Measurements from ENCODE around the gene SPTB.

Gene SPTB

DNA sequence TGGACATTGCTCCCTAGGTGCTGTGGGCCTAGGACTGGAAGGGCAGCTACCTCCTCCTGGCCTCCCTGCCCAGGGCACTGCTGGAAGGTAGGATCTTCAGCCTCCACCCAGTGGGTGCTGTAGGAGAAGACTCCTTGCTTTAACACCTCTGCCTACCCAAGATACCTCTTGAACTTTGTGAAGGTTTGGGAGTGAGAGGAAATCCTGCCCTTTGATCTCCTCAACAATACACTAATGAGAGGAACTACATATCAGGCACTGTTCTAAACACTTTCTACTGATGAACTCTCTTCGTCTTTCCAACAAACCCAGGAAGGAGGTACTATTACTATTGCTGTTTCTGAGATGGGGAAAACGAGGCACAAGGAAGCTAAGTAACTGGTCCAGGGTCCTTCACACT lies 108.5 kb downstream of the SPTB start:
- Histone ChIP-seq H2BK15ac (ENCODE audit: low read depth, poor library complexity, severe bottlenecking) (no peak overlapping the region), H2AK5ac (ENCODE audit: low read length, severe bottlenecking) (no peak overlapping the region), H3K4me3 (ENCODE audit: insufficient read depth in 1 of 2, low read depth in 1 of 2, low read length in 2 of 2) (no peak overlapping the region), H4K91ac (ENCODE audit: low read length) (no peak overlapping the region), H2BK5ac (ENCODE audit: low read depth, low read length, poor library complexity, severe bottlenecking) (no peak overlapping the region), H3K27me3 (ENCODE audit: control insufficient read depth in 1 of 2, insufficient read depth in 1 of 2, low read length in 2 of 2) (peaks cover 0 to 65% of the 10 kb centered on the region in 2 experiments), H3K14ac (ENCODE audit: low read length in 2 of 2) (no peak overlapping the region), H3K4ac (ENCODE audit: low read depth in 1 of 2, low read length in 2 of 2) (no peak overlapping the region), H3K4me2 (ENCODE audit: low read length, poor library complexity, severe bottlenecking) (no peak overlapping the region), H3K9me3 (ENCODE audit: control insufficient read depth, low read length) (no peaks in the 10 kb centered on the region), H3K36me3 (ENCODE audit: control insufficient read depth in 1 of 2, insufficient read depth in 2 of 2, low read depth in 1 of 2, low read length in 2 of 2) (peaks cover 0 to 6% of the 10 kb centered on the region in 2 experiments), H3K79me1 (replicated peaks; ENCODE audit: low read length, poor library complexity, severe bottlenecking) (no peaks in the 10 kb centered on the region), H4K8ac (ENCODE audit: low read length) (no peak overlapping the region), H3K9ac (ENCODE audit: low read length) (no peak overlapping the region), H3K23ac (ENCODE audit: low read length in 2 of 2) (no peak overlapping the region), H3K18ac (ENCODE audit: low read depth in 1 of 2, low read length in 2 of 2) (no peak overlapping the region), H3K4me1 (ENCODE audit: control insufficient read depth, insufficient read depth, low read depth, low read length) (no peaks in the 10 kb centered on the region), H3K27ac (ENCODE audit: low read length, poor library complexity, severe bottlenecking) (no peak overlapping the region), H2BK120ac (ENCODE audit: low read depth, low read length) (no peak overlapping the region), H2AFZ (ENCODE audit: low read depth, low read length) (no peak overlapping the region), H2BK12ac (ENCODE audit: low read length in 2 of 2) (no peak overlapping the region)
- DNase-seq: no peak
- 60% methylated on average over 1 of the region's 2 CpGs for WGBS

DNA sequence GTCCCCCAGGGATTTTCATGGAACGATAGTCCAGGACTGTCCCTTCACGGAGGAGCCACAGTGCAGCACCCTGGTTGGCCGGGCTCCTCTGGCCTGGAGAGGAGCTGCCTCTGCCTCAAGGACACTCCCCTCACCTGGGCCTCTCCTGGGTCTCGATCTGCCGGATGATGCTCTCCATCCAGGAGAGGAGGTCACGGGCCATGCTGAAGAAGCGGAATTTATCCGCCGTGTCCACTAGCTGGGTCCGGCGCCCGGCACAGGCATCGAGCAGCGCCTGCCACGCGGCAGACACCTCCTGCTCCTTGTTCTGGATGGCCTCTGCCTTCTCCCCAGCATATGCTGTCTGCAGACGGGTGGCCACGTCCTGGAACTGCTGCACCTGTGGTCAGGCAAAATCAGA lies 109.0 kb downstream of the SPTB start:
- Histone ChIP-seq H2AK5ac (ENCODE audit: low read length, severe bottlenecking) (no peak overlapping the region), H3K79me1 (replicated peaks; ENCODE audit: low read length, poor library complexity, severe bottlenecking) (no peaks in the 10 kb centered on the region), H4K91ac (ENCODE audit: low read length) (no peak overlapping the region), H3K4me2 (ENCODE audit: low read length, poor library complexity, severe bottlenecking) (no peak overlapping the region), H3K36me3 (ENCODE audit: control insufficient read depth in 1 of 2, insufficient read depth in 2 of 2, low read depth in 1 of 2, low read length in 2 of 2) (peaks cover 0 to 6% of the 10 kb centered on the region in 2 experiments), H3K14ac (ENCODE audit: low read length in 2 of 2) (no peak overlapping the region), H3K27ac (ENCODE audit: low read length, poor library complexity, severe bottlenecking) (no peak overlapping the region), H3K27me3 (ENCODE audit: control insufficient read depth in 1 of 2, insufficient read depth in 1 of 2, low read length in 2 of 2) (peaks cover 0 to 62% of the 10 kb centered on the region in 2 experiments), H4K8ac (ENCODE audit: low read length) (no peak overlapping the region), H3K4ac (ENCODE audit: low read depth in 1 of 2, low read length in 2 of 2) (no peak overlapping the region), H2BK15ac (ENCODE audit: low read depth, poor library complexity, severe bottlenecking) (no peak overlapping the region), H2BK120ac (ENCODE audit: low read depth, low read length) (no peak overlapping the region), H3K9me3 (ENCODE audit: control insufficient read depth, low read length) (no peaks in the 10 kb centered on the region), H3K18ac (ENCODE audit: low read depth in 1 of 2, low read length in 2 of 2) (no peak overlapping the region), H3K23ac (ENCODE audit: low read length in 2 of 2) (no peak overlapping the region), H2BK12ac (ENCODE audit: low read length in 2 of 2) (no peak overlapping the region), H3K4me1 (ENCODE audit: control insufficient read depth, insufficient read depth, low read depth, low read length) (peaks cover under 1% of the 10 kb centered on the region), H3K9ac (ENCODE audit: low read length) (no peak overlapping the region), H2AFZ (ENCODE audit: low read depth, low read length) (no peak overlapping the region), H3K4me3 (ENCODE audit: insufficient read depth in 1 of 2, low read depth in 1 of 2, low read length in 2 of 2) (no peak overlapping the region), H2BK5ac (ENCODE audit: low read depth, low read length, poor library complexity, severe bottlenecking) (no peak overlapping the region)
- DNase-seq: no peak
- 91% methylated on average over 18 of the region's 18 CpGs for WGBS

DNA sequence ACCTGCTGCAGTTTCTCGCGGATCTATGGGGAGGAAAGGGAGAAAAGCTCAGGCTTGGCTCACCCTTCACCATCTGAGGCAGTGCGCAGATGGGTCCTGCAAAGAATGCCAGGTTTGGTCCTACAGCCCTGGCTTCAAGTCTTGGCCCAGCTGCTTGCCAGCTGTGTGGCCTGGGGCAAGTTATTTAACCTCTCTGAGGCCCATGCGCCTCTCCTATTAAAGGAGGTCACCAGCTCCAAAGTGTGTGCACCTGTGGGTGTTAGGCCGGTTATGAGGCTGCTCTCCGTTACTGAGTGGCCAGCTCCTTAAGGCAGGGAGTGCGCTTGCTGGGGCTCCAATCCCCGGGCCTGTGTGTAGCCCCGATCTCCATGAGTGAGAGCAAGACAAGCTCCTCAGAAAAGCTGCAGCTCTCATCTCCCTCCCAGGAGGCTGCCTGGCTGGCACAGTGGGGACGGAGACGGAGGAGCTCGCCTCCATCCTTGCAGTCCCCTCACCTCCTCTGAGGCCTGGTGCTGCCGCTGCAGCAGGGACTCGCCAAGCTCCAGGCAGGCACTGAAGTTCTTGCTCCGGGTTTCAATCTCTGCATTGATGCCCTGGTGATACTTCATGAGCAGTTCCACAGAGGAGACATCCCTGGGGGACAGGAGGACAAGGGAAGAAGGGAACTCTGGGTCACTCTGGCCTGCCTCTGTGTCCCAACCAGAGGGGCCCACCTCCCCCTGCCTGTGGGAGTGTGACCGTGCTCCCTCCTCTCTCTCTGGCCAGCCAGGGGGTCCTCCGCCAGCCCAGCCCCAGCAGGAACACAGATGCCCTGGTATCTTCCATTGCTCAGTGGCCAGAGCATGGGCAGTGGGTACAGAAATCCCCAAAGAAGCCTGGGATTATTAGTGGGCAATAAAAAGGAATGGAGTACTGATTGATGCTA lies 110.3 kb downstream of the SPTB start:
- H2BK12ac ChIP-seq (ENCODE audit: low read length in 2 of 2): no peak overlapping the region
- DNase-seq: no peak
- peaks cover 10% of the 10 kb centered on the region for H3K4me1 ChIP-seq (ENCODE audit: control insufficient read depth, insufficient read depth, low read depth, low read length)
- H2BK120ac ChIP-seq (ENCODE audit: low read depth, low read length): no peak overlapping the region
- no peak overlapping the region for H3K4me2 ChIP-seq (ENCODE audit: low read length, poor library complexity, severe bottlenecking)
- H3K36me3 ChIP-seq (ENCODE audit: control insufficient read depth in 1 of 2, insufficient read depth in 2 of 2, low read depth in 1 of 2, low read length in 2 of 2): peaks cover 0 to 6% of the 10 kb centered on the region in 2 experiments
- no peak overlapping the region for H2BK15ac ChIP-seq (ENCODE audit: low read depth, poor library complexity, severe bottlenecking)
- H3K9ac ChIP-seq (ENCODE audit: low read length): no peak overlapping the region
- no peak overlapping the region for H2AFZ ChIP-seq (ENCODE audit: low read depth, low read length)
- no peak overlapping the region for H3K4ac ChIP-seq (ENCODE audit: low read depth in 1 of 2, low read length in 2 of 2)
- WGBS: 86% methylated on average over 17 of the region's 17 CpGs
- no peak overlapping the region for H3K27ac ChIP-seq (ENCODE audit: low read length, poor library complexity, severe bottlenecking)
- no peak overlapping the region for H2BK5ac ChIP-seq (ENCODE audit: low read depth, low read length, poor library complexity, severe bottlenecking)
- H3K9me3 ChIP-seq (ENCODE audit: control insufficient read depth, low read length): no peaks in the 10 kb centered on the region
- H3K27me3 ChIP-seq (ENCODE audit: control insufficient read depth in 1 of 2, insufficient read depth in 1 of 2, low read length in 2 of 2): peaks cover 0 to 57% of the 10 kb centered on the region in 2 experiments
- no peak overlapping the region for H3K23ac ChIP-seq (ENCODE audit: low read length in 2 of 2)
- no peak overlapping the region for H2AK5ac ChIP-seq (ENCODE audit: low read length, severe bottlenecking)
- H3K79me1 ChIP-seq (replicated peaks; ENCODE audit: low read length, poor library complexity, severe bottlenecking): no peaks in the 10 kb centered on the region
- no peak overlapping the region for H3K4me3 ChIP-seq (ENCODE audit: insufficient read depth in 1 of 2, low read depth in 1 of 2, low read length in 2 of 2)
- H3K14ac ChIP-seq (ENCODE audit: low read length in 2 of 2): no peak overlapping the region
- H4K8ac ChIP-seq (ENCODE audit: low read length): no peak overlapping the region
- no peak overlapping the region for H4K91ac ChIP-seq (ENCODE audit: low read length)
- H3K18ac ChIP-seq (ENCODE audit: low read depth in 1 of 2, low read length in 2 of 2): no peak overlapping the region

- H3K4me3 ChIP-seq (ENCODE audit: insufficient read depth in 1 of 2, low read depth in 1 of 2, low read length in 2 of 2): no peak overlapping the region
- no peak overlapping the region for H2BK12ac ChIP-seq (ENCODE audit: low read length in 2 of 2)
- H4K91ac ChIP-seq (ENCODE audit: low read length): no peak overlapping the region
- peaks cover 0 to 52% of the 10 kb centered on the region in 2 experiments for H3K27me3 ChIP-seq (ENCODE audit: control insufficient read depth in 1 of 2, insufficient read depth in 1 of 2, low read length in 2 of 2)
- H2AFZ ChIP-seq (ENCODE audit: low read depth, low read length): no peak overlapping the region
- no peak overlapping the region for H3K27ac ChIP-seq (ENCODE audit: low read length, poor library complexity, severe bottlenecking)
- no peak for DNase-seq
- peaks cover 0 to 6% of the 10 kb centered on the region in 2 experiments for H3K36me3 ChIP-seq (ENCODE audit: control insufficient read depth in 1 of 2, insufficient read depth in 2 of 2, low read depth in 1 of 2, low read length in 2 of 2)
- no peak overlapping the region for H4K8ac ChIP-seq (ENCODE audit: low read length)
- no peak overlapping the region for H3K14ac ChIP-seq (ENCODE audit: low read length in 2 of 2)
- H2BK15ac ChIP-seq (ENCODE audit: low read depth, poor library complexity, severe bottlenecking): no peak overlapping the region
- H2BK120ac ChIP-seq (ENCODE audit: low read depth, low read length): no peak overlapping the region
- 67% methylated on average over 8 of the region's 13 CpGs for WGBS
- no peak overlapping the region for H3K23ac ChIP-seq (ENCODE audit: low read length in 2 of 2)
- H3K9me3 ChIP-seq (ENCODE audit: control insufficient read depth, low read length): no peaks in the 10 kb centered on the region
- H2AK5ac ChIP-seq (ENCODE audit: low read length, severe bottlenecking): no peak overlapping the region
- H3K18ac ChIP-seq (ENCODE audit: low read depth in 1 of 2, low read length in 2 of 2): no peak overlapping the region
- H3K4ac ChIP-seq (ENCODE audit: low read depth in 1 of 2, low read length in 2 of 2): no peak overlapping the region
- H3K9ac ChIP-seq (ENCODE audit: low read length): no peak overlapping the region
- H2BK5ac ChIP-seq (ENCODE audit: low read depth, low read length, poor library complexity, severe bottlenecking): no peak overlapping the region
- no peak overlapping the region for H3K4me2 ChIP-seq (ENCODE audit: low read length, poor library complexity, severe bottlenecking)
- no peaks in the 10 kb centered on the region for H3K79me1 ChIP-seq (replicated peaks; ENCODE audit: low read length, poor library complexity, severe bottlenecking)
- H3K4me1 ChIP-seq (ENCODE audit: control insufficient read depth, insufficient read depth, low read depth, low read length): peaks cover 18% of the 10 kb centered on the region
These were observed 111.2 kb downstream of the SPTB start for GRCh38 chr14:64768401-64769095.
